ENCODE measurements around the gene OVCA2.

GRCh38 chr17:2075336-2076086, 33.7 kb downstream of the OVCA2 start:
- TF ChIP-seq CTCF (IDR thresholded peaks at IDR 0.05; ENCODE audit: low read length) (no peak), EZH2 (IDR thresholded peaks at IDR 0.05; ENCODE audit: borderline replicate concordance, low read length) (no peak)

Data from OCI-LY1 (cell line).